Measurements from ENCODE around the gene ZFHX3.

DNA sequence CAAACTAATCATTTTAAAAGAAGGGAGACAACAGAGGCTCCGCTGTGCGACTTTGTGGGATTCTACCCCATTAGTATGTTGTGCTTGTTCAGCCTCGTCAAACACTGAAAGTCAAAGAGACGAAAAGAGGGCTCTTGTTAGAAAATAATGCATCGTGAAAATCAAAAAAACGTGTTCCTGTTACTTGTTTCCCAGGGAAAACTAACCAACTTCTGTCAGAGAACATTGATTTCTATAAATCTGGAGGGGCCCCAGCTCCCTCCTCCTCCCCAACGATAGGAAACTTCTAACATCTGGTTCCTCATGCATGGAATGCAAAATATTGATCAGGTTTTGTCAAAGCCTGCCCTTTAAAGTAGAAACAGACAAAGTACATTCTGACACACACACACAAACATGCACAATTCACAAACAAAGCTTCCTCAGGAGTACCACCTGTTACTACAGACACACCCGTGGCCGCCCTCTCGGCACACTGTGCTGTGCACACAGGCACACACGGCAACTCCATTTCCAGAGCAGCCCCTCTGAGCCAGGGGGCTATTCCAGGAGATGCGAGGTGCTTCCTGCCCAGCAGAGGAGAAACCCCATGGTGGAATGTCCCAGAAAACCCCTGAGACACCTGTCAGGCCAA, 151.3 kb downstream of the ZFHX3 start:
- no peak for TF ChIP-seq EZH2phosphoT487 (IDR thresholded peaks at IDR 0.05; ENCODE audit: insufficient read depth, low read depth)
- no peak for TF ChIP-seq EZH2 (IDR thresholded peaks at IDR 0.05; ENCODE audit: insufficient read depth, poor library complexity, severe bottlenecking)

Measured in GM23248 (cell line).